Gastrocnemius medialis (tissue), 4 donors: ENCODE results near the gene CDH4.

ENCODE experiments used
- POLR2A ChIP-seq, 2 donors: fragments of 450-650 bp; IDR thresholded peaks; one replicate each; pipeline ENCODE4 v1.6.1; 2017; ENCODE audit warnings: antibody characterized with exemption in 2 of 2, mild to moderate bottlenecking in 2 of 2, moderate library complexity in 2 of 2
- TF ChIP-seq, protein P1 (sequence below), 5 experiments: fragments of 450-650 bp in 3 of 5; fragments of 200-600 bp in 2 of 5; sonication (generic) in 2 of 5; IDR thresholded peaks in 4 of 5; conservative IDR thresholded peaks in 1 of 5; 1 replicate in 4 of 5; 2 replicates in 1 of 5; pipeline ENCODE4 v1.5.1; 2016 to 2019; ENCODE audit warnings: antibody characterized with exemption in 5 of 5, mild to moderate bottlenecking in 3 of 5, moderate library complexity in 3 of 5

DNA sequence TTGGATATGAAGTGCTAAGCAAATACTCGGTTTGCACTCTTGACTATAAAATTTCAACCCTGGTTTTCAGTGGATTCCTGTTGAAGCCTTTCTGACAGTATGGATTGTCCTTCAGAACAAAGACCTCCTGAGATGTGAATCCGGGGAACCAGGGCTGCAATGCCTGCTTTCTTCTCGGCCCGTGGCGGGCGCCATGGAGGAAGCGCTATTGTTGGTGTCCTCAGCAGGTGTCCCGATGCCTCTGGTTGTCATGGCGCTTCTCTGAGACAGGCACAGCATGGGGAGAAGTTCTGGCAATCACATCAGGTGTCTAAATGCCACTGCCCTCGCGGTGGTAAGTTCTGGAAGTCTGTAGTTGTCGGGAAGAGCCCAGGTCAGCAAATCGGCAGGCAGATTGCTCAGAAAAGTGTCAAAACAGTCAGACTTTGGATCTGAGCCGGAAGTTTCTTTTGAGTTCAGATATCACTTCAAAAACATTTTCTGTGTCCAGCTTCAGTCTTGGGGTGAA is 188.5 kb downstream of the CDH4 start:
- TF ChIP-seq, protein P1, sequence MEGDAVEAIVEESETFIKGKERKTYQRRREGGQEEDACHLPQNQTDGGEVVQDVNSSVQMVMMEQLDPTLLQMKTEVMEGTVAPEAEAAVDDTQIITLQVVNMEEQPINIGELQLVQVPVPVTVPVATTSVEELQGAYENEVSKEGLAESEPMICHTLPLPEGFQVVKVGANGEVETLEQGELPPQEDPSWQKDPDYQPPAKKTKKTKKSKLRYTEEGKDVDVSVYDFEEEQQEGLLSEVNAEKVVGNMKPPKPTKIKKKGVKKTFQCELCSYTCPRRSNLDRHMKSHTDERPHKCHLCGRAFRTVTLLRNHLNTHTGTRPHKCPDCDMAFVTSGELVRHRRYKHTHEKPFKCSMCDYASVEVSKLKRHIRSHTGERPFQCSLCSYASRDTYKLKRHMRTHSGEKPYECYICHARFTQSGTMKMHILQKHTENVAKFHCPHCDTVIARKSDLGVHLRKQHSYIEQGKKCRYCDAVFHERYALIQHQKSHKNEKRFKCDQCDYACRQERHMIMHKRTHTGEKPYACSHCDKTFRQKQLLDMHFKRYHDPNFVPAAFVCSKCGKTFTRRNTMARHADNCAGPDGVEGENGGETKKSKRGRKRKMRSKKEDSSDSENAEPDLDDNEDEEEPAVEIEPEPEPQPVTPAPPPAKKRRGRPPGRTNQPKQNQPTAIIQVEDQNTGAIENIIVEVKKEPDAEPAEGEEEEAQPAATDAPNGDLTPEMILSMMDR (IDR thresholded peaks at IDR 0.05 in 4 of 5, conservative IDR thresholded peaks at IDR 0.05 in 1 of 5), result no peak
- no peak for TF ChIP-seq POLR2A (IDR thresholded peaks at IDR 0.05)
